GM18502 (cell line): Measurements from ENCODE around the gene AK4.

Source experiments
- ATAC-seq: cut with Tn5 transposase; IDR thresholded peaks from one replicate; pipeline ENCODE4 v1.9.1; 2021; ENCODE audit warnings: mild to moderate bottlenecking; ENCODE audit not compliant: unreplicated experiment, poor library complexity

AK4 gene

DNA sequence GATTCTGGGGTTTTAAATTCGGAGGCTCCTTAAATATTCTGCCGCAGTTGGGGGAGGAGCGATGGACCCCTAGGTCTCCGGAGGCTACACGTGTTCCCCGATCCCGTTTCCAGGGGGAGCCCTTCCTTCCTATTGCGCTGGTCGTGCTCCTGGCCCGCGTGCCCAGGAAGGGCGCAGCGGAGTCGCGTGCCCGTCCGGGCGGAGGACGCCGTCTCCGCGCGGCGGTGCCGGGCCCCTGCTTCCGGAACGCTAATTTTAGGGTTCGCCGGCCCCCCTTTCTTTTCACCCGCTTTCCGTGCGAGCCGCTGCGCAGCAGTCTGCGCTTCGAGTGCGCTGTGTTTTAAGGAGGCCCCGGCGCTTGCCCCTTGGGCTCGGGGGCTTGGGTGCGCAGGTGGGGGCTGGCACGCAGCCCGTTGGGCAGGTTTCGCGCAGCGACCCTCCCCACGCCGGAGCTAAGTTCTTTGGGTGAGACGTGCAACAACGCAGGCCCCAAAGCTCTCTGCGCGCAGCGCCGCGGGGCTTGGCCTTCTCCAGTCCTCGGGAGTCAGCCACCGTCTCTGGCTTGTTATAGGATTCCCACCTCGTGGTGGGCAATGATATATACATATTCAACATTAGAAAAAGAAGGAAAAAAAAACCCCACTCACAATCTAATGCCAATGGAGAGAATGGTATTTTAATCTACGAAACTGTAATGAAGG lies 117.8 kb downstream of the AK4 start:
- ATAC-seq: peak; percentile 69

DNA sequence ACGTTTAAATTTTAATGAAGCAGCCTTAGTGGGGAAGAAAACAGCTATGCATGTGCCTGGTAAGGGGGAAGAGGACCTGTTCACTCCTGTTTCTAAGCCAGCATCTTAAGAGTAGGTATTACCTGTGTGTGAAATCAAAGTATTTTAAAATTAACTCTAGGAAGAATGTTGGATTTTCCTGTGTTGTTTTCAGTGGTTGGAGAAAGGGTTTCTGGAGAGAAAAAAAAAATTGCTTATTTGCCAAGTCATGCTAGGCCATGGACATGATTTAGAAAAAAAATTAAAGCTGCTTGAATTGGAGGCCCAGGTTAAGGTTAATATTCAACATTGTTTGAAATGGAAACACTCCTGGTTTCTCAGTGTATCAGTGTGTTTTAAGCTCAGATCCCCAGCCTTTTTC lies 118.5 kb downstream of the AK4 start:
- ATAC-seq: peak; percentile 12

DNA sequence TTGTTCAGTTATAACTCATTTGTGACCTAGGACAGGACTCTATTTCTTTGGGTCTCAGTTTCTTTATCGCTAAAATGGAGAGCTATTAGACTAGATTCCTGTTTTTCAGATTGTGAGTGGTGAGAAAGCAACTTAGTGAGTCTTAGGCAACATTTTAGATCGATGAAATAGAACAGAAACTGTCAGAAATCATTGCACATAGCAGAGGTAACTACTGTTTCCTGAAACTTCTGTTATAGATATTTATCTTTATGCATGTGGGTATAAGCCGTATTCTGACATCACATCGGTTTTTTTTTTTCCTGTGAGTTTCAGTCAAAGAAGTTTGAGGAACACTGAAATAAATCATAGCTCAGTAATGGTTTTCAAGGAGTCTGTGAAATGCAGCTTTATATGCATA lies 119.3 kb downstream of the AK4 start:
- no peak for ATAC-seq

DNA sequence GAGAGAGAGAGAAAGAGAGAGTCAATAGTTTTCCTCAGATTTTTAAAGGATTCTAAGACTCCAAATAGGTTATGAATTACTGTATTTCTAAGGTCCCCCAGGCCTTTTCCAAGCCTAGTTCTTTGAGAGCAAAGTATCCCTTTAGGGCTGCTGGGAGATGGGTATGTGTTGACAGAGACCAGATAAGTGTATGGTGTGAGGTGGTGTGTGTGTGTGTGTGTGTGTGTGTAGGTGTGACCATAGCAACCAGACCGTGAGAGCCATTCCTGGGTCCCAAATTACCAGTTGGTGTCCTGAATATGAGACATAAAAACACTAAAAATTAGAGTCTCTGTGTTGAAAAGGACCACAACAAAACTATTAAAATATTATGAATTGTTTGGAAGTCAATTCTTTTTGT lies 119.7 kb downstream of the AK4 start:
- ATAC-seq: no peak

DNA sequence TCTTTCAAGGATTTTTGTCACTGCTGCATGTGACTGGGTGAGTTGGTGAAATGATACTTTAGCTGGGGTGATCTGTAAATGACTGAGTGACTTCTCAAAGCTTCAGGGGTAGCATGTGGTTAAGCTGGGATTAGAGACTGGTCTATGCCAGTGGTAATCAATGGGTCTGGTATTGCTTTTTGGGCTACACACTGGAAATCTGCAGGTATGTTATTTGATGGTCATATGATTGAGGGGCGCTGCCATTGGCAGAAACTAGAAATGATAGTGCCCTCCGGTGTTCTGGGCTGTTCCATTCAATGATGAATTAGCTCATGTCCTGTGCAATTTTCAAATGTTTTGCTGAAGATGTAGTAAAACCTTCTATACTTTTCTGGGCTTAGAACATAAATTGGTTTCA lies 121.6 kb downstream of the AK4 start:
- ATAC-seq: no peak

DNA sequence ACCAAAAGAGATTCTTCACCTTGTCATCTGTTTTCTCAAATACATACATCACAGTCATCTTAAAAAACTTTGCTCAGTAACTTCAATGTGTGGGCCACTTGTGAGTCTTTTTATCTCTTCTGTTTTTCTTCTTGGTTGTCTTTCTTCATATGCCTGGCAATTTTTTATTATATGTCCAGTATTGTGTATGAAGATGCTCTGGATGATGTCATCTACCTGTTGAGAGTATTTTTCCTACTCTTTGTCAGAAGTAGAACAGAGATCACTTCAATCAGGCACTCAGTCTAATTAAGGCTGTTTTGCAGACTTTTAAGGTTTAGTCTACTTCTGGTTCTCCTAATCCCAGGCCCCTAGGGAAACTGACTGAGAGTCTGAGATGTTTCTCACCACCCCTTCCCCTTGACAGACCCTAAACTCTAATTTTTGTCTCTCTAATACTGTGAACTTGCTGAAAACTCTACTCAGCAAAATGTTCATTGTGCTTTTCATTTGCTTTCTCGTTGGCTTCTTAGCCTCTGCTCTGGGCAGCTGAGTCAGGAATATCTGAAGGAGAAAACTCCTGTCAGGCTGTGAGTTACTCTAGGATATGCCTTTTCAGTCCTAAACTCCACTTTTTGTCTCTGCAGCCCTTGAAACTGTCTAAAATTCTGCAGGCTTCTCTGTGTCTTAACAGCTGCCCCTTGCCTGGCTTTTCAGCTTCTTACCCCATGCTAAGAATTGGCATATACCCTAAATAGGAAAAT lies 128.4 kb downstream of the AK4 start:
- ATAC-seq: no peak

DNA sequence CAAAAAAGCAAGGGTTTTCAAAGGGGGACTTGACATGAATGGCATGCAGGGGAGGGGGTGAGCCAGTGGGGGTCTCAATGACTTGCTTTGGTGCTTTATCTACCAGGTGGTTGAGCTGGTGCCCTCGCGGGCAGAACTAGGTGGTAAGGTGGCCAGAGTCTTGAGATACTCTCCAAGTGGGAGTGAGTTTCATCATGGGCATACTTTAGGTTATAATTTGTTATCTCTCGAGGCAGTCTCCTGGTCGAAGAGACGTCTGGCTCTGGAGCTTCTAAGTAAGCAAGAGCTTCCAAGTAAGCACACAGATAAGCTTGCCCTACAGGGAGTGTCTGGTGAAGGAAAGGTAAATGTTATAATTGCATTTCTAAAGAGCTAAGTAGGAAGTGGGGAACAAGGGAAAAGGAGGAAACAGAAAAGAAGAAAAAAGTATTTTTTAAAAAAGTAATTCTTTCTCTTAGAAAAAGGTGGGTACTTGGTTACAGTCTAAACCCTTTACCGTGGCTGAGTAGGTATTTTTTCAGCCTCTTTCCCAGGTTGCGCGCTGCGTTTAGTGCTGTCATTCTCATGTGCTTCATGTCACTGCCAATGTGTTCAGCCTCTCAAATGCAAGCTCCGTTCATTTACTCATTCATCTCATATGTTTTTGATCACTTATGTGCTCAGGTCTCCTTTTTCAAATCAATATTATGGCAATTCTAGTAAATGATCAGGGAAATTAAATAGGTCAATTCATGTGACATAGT lies 129.8 kb downstream of the AK4 start:
- ATAC-seq: no peak

DNA sequence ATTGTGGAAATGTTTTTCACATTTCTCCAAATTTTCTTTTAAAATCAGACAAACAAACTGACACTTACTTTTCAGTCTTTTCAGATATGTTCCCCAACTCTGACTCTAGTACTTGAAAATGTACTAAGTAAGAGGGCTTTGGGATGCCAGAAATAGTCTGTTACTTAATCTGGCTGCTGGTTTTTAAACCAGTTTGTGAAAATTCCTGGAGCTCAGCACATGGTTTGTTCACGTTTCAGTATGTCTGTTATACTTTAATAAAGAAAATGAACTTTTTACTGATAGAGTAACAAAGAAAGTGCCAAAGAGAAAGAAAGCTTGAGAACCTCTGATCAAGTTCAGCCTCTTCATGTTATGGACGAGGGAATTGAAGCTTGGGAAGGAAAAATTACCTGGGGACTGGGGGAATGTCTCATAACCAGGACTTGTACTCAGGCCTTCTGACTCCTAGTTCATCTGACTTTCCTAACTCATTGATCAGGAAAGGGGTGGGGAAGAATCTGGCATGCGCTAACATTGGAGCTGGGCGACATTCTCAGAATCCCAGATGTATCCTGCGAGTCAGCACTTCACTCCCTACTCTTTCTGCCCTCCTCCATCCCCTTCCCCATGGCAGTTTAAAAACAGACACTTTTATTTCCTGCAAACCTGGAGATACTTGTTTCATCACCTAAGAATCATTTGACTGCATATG lies 130.5 kb downstream of the AK4 start:
- ATAC-seq: no peak

DNA sequence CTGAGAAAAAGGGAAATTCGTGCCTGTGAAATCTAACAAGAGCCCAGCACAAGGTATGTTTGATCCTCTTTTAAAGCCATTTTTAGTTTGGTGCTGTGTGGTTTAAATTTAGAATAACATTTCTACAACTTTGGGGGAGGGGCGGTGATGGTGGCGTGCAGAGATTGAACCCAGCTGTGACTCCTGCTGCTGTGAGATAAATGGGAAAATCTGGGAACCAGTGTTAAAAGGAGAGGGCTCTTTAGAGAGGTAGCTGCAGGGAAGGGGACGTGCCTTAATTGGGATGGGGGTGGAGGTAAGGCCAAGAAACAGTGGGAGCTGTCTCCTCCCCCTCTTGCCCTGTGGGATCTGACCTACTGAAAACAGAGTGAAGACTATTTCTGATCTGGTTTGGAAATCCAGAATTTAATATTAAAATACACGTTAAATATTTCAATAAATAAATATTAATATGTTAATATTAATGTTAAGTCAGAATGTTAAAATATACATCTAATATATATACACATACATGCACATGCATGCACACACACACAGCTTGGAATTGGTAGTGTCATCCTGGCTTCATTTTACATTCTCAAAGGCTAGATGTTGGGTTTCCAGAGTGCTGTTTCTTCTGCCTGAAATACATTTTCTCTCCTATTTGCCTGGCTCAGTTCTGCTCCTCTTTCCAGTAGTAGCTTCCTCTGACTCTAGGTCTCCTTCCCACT lies 131.2 kb downstream of the AK4 start:
- no peak for ATAC-seq
